Activated gamma-delta T cell treated with Interleukin-2 at 50 U/mL for 16 hours (primary cell): ENCODE measurements around the gene RDM1.
A peak's percentile ranks its signal among the peaks of the same experiment; 100 is the strongest.
"Not testable (repeated sequence)": the region's sequence is repeated elsewhere in the genome, so short reads cannot be mapped to it uniquely, and the experiment has no call there.

Source experiments
- DNase-seq: peaks from one replicate; pipeline ENCODE4 v3.0.0-alpha.2; 2020

The RDM1 gene

GRCh38 chr17:35897772-35898171, 32.8 kb downstream of the RDM1 start:
- not testable (repeated sequence) for DNase-seq

- DNase-seq = peak; percentile 59
Observed at GRCh38 chr17:35895636-35896587, 34.7 kb downstream of the RDM1 start.

- no peak for DNase-seq
Observed at GRCh38 chr17:35894206-35894605, 36.4 kb downstream of the RDM1 start.

- DNase-seq = no peak
Observed at GRCh38 chr17:35893751-35894150, 36.8 kb downstream of the RDM1 start.

- DNase-seq = peak; percentile 56
Observed at GRCh38 chr17:35892091-35893035, 38.2 kb downstream of the RDM1 start.

GRCh38 chr17:35891269-35891668, 39.3 kb downstream of the RDM1 start:
- peak; percentile 33 for DNase-seq

- peak; percentile 84 for DNase-seq
Observed at GRCh38 chr17:35890774-35891155, 39.8 kb downstream of the RDM1 start.

GRCh38 chr17:35889818-35890773, 40.5 kb downstream of the RDM1 start:
- DNase-seq = no peak

GRCh38 chr17:35889241-35889640, 41.3 kb downstream of the RDM1 start:
- peak; percentile 42 for DNase-seq

- DNase-seq = peak; percentile 69
Observed at GRCh38 chr17:35879773-35880654, 50.6 kb downstream of the RDM1 start, which contains the start of gene CCL5. CCL5 (minus strand) TSS chr17:35880360.

GRCh38 chr17:35878361-35878760, 52.2 kb downstream of the RDM1 start:
- peak; percentile 22 for DNase-seq

- no peak for DNase-seq
Observed at GRCh38 chr17:35877345-35878029, 53.1 kb downstream of the RDM1 start.

GRCh38 chr17:35876534-35876933, 54.0 kb downstream of the RDM1 start:
- no peak for DNase-seq

- no peak for DNase-seq
Observed at GRCh38 chr17:35875800-35876139, 54.8 kb downstream of the RDM1 start.

GRCh38 chr17:35875072-35875799, 55.3 kb downstream of the RDM1 start:
- DNase-seq = peak; percentile 45

- no peak for DNase-seq
Observed at GRCh38 chr17:35872196-35872980, 58.2 kb downstream of the RDM1 start.

GRCh38 chr17:35870906-35871819, 59.4 kb downstream of the RDM1 start:
- peak; percentile 48 for DNase-seq

- DNase-seq = no peak
Observed at GRCh38 chr17:35868737-35869136, 61.8 kb downstream of the RDM1 start, which contains the start of gene HEATR9. HEATR9 (minus strand) TSS chr17:35868891; CDS start chr17:35868742, 149 bp downstream.
